ENCODE data around the gene BCL2L2. TPM values are rescaled to one million over a fixed set of nuclear protein-coding genes. Genes with fewer than 3 reads are reported as not detected.

The BCL2L2 gene
- total and polyA plus RNA-seq, 2 donors (not counting 1 experiment from before 2014, with no cell fraction given) = 24.7 to 25.4 TPM

DNA sequence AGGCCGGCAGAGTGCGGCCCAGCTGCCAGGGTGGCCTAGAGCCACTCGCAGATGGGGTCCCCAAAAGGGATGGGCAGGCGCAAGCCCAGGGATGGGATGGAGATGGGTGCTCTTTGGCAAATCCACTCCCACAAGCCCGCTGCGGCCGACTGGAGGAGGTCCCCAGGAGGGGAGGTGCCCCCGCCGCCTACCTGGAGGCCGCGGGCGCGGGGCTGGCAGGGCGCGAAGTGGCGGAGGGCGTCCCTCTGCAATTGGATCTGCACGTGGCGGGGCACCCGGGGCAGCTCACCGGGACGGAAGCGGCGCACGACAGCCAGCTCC is 4.7 kb upstream of the BCL2L2 start:
- peaks cover 2% of the 10 kb centered on the region for H3K36me3 ChIP-seq (ENCODE audit: control insufficient read depth, insufficient read depth, low read length)
- H3K79me2 ChIP-seq (ENCODE audit: control insufficient read depth, insufficient read depth, low read length) = peaks cover 4% of the 10 kb centered on the region
- peak overlapping the region; percentile 91 for H2AFZ ChIP-seq (ENCODE audit: low read length)
- peak overlapping the region; percentile 85 for H3K27ac ChIP-seq (ENCODE audit: insufficient read depth, low read length)
- no peak for TF ChIP-seq CTCF (conservative IDR thresholded peaks at IDR 0.05 in 1 of 2, IDR thresholded peaks at IDR 0.05 in 1 of 2; ENCODE audit: low read depth in 1 of 2, low read length in 2 of 2)
- no peak for TF ChIP-seq EZH2 (IDR thresholded peaks at IDR 0.05; ENCODE audit: low read length, missing control alignments)
- H3K9ac ChIP-seq (ENCODE audit: insufficient read depth, low read length) = peak overlapping the region; percentile 84
- no peaks in the 10 kb centered on the region for H3K9me3 ChIP-seq (ENCODE audit: control insufficient read depth, insufficient read depth, low read depth, low read length)
- DNase-seq (ENCODE audit: low read depth in 2 of 2) = no peak
- H4K20me1 ChIP-seq (ENCODE audit: control insufficient read depth, extremely low read depth, insufficient read depth, low read length) = no peaks in the 10 kb centered on the region
- H3K4me1 ChIP-seq (ENCODE audit: control insufficient read depth, extremely low read depth, insufficient read depth, low read length) = peaks cover 13% of the 10 kb centered on the region
- no peaks in the 10 kb centered on the region for H3K27me3 ChIP-seq (ENCODE audit: control insufficient read depth, insufficient read depth, low read length)
- peak overlapping the region; percentile 93 for H3K4me2 ChIP-seq (ENCODE audit: extremely low read depth, insufficient read depth, low read length)
- peak overlapping the region; percentile 58 to 72 (median 67) for H3K4me3 ChIP-seq (replicated peaks in 1 of 4; ENCODE audit: control extremely low read depth in 1 of 4, insufficient read depth in 1 of 4, low read depth in 3 of 4, low read length in 4 of 4)

GRCh38 chr14:23302290-23303225 is 4.1 kb upstream of the BCL2L2 start, which contains the start of gene PPP1R3E:
Gene PPP1R3E, minus strand, starts transcription at chr14:23302859. Its CDS starts 283 bp downstream, at chr14:23302576.
- Histone ChIP-seq H3K4me1 (ENCODE audit: control insufficient read depth, extremely low read depth, insufficient read depth, low read length) (peaks cover 13% of the 10 kb centered on the region), H3K27ac (ENCODE audit: insufficient read depth, low read length) (peak within 1 kb of the TSS; percentile 85), H4K20me1 (ENCODE audit: control insufficient read depth, extremely low read depth, insufficient read depth, low read length) (no peaks in the 10 kb centered on the region), H3K9ac (ENCODE audit: insufficient read depth, low read length) (peak within 1 kb of the TSS; percentile 84), H2AFZ (ENCODE audit: low read length) (peak within 1 kb of the TSS; percentile 91), H3K4me3 (replicated peaks in 1 of 4; ENCODE audit: control extremely low read depth in 1 of 4, insufficient read depth in 1 of 4, low read depth in 3 of 4, low read length in 4 of 4) (peak within 1 kb of the TSS; percentile 64 to 72 (median 68)), H3K27me3 (ENCODE audit: control insufficient read depth, insufficient read depth, low read length) (no peaks in the 10 kb centered on the region), H3K4me2 (ENCODE audit: extremely low read depth, insufficient read depth, low read length) (peak within 1 kb of the TSS; percentile 93), H3K79me2 (ENCODE audit: control insufficient read depth, insufficient read depth, low read length) (peaks cover 10% of the 10 kb centered on the region), H3K9me3 (ENCODE audit: control insufficient read depth, insufficient read depth, low read depth, low read length) (no peaks in the 10 kb centered on the region), H3K36me3 (ENCODE audit: control insufficient read depth, insufficient read depth, low read length) (no peaks in the 10 kb centered on the region)
- DNase-seq (ENCODE audit: low read depth in 2 of 2) = peak; percentile 46 to 52
- TF ChIP-seq CTCF (conservative IDR thresholded peaks at IDR 0.05 in 1 of 2, IDR thresholded peaks at IDR 0.05 in 1 of 2; ENCODE audit: low read depth in 1 of 2, low read length in 2 of 2) = no peak
- no peak for TF ChIP-seq EZH2 (IDR thresholded peaks at IDR 0.05; ENCODE audit: low read length, missing control alignments)

GRCh38 chr14:23307146-23307530 is 505 bp downstream of the BCL2L2 start:
- Histone ChIP-seq H3K4me3 (replicated peaks in 1 of 4; ENCODE audit: control extremely low read depth in 1 of 4, insufficient read depth in 1 of 4, low read depth in 3 of 4, low read length in 4 of 4) (peak overlapping the region; percentile 60 to 94 (median 76)), H3K36me3 (ENCODE audit: control insufficient read depth, insufficient read depth, low read length) (peaks cover 13% of the 10 kb centered on the region), H3K4me1 (ENCODE audit: control insufficient read depth, extremely low read depth, insufficient read depth, low read length) (peaks cover 9% of the 10 kb centered on the region), H3K27me3 (ENCODE audit: control insufficient read depth, insufficient read depth, low read length) (no peaks in the 10 kb centered on the region), H3K4me2 (ENCODE audit: extremely low read depth, insufficient read depth, low read length) (peak overlapping the region; percentile 89), H3K9ac (ENCODE audit: insufficient read depth, low read length) (peak overlapping the region; percentile 68), H4K20me1 (ENCODE audit: control insufficient read depth, extremely low read depth, insufficient read depth, low read length) (no peaks in the 10 kb centered on the region), H2AFZ (ENCODE audit: low read length) (no peak overlapping the region), H3K27ac (ENCODE audit: insufficient read depth, low read length) (peak overlapping the region; percentile 74), H3K79me2 (ENCODE audit: control insufficient read depth, insufficient read depth, low read length) (peaks cover 42% of the 10 kb centered on the region), H3K9me3 (ENCODE audit: control insufficient read depth, insufficient read depth, low read depth, low read length) (no peaks in the 10 kb centered on the region)
- no peak for TF ChIP-seq CTCF (conservative IDR thresholded peaks at IDR 0.05 in 1 of 2, IDR thresholded peaks at IDR 0.05 in 1 of 2; ENCODE audit: low read depth in 1 of 2, low read length in 2 of 2)
- TF ChIP-seq EZH2 (IDR thresholded peaks at IDR 0.05; ENCODE audit: low read length, missing control alignments) = no peak
- DNase-seq (ENCODE audit: low read depth in 2 of 2) = no peak
